K562 (cell line): Measurements from ENCODE around the gene NR2C2AP. TPM values are rescaled to one million over a fixed set of nuclear protein-coding genes. Genes with fewer than 3 reads are reported as not detected.
A peak's percentile ranks its signal among the peaks of the same experiment; 100 is the strongest.

Experiments
- ATF1 ChIP-seq, 2 experiments: fragments of 450-650 bp in 1 of 2; IDR thresholded peaks; 2 replicates each; pipeline ENCODE4 v1.6.1; 2016; ENCODE audit warnings: missing compliant biosample characterization in 1 of 2, missing genetic modification characterization in 1 of 2
- BACH1 ChIP-seq: fragments of 200-800 bp; sonication (Bioruptor generic); IDR thresholded peaks from 2 replicates; pipeline ENCODE4 v1.6.1; 2016; ENCODE audit warnings: missing genetic modification characterization, missing compliant biosample characterization
- CCNT2 ChIP-seq: IDR thresholded peaks from 2 replicates; pipeline ENCODE4 v1.6.1; 2011; ENCODE audit warnings: borderline replicate concordance, low read depth, mild to moderate bottlenecking, moderate library complexity, mixed read lengths, low read length; ENCODE audit not compliant: insufficient read length; ENCODE audit errors: extremely low read depth
- ELF2 ChIP-seq: fragments of 250-450 bp; sonication (Bioruptor Pico); IDR thresholded peaks from 2 replicates; pipeline ENCODE4 v1.5.0; 2021; ENCODE audit warnings: mild to moderate bottlenecking
- FIP1L1 ChIP-seq: fragments of 200-400 bp; formaldehyde crosslinking; IDR thresholded peaks from 2 replicates; pipeline ENCODE4 v1.6.1; 2018; ENCODE audit warnings: mild to moderate bottlenecking, low read depth, low read length; ENCODE audit not compliant: poor library complexity, severe bottlenecking
- GABPB1 ChIP-seq: sonication (generic); formaldehyde crosslinking; IDR thresholded peaks from 2 replicates; pipeline ENCODE4 v1.8.0; 2022; ENCODE audit warnings: mild to moderate bottlenecking, missing genetic modification reagents
- HBP1 ChIP-seq: fragments of 450-650 bp; formaldehyde crosslinking; IDR thresholded peaks from 2 replicates; pipeline ENCODE4 v1.4.0; 2022; ENCODE audit warnings: missing genetic modification characterization
- HMBOX1 ChIP-seq: sonication (generic); IDR thresholded peaks from 2 replicates; pipeline ENCODE4 v1.6.1; 2016
- MAZ ChIP-seq, 2 experiments: fragments of 450-650 bp in 1 of 2; sonication (generic) in 1 of 2; formaldehyde crosslinking; IDR thresholded peaks in 1 of 2; conservative IDR thresholded peaks in 1 of 2; 2 replicates each; pipeline versions ENCODE4 v1.4.0 to v1.5.0; 2020; ENCODE audit warnings: mild to moderate bottlenecking in 1 of 2, missing genetic modification reagents in 1 of 2
- NR2C2 ChIP-seq, 2 experiments: fragments of 200-800 bp in 1 of 2; sonication (Bioruptor generic) in 1 of 2; sonication (generic) in 1 of 2; formaldehyde crosslinking in 1 of 2; IDR thresholded peaks; 2 replicates each; pipeline versions ENCODE4 v1.6.1 to v1.8.0; 2016 to 2022; ENCODE audit warnings: mild to moderate bottlenecking in 1 of 2, missing compliant biosample characterization in 1 of 2, missing genetic modification characterization in 1 of 2, missing genetic modification reagents in 1 of 2
- NRF1 ChIP-seq, 2 experiments: fragments of 450-650 bp; IDR thresholded peaks in 1 of 2; conservative IDR thresholded peaks in 1 of 2; 2 replicates each; pipeline ENCODE4 v1.6.1; 2014; ENCODE audit warnings: mild to moderate bottlenecking in 2 of 2
- RBM22 ChIP-seq: fragments of 200-400 bp; formaldehyde crosslinking; IDR thresholded peaks from 2 replicates; pipeline ENCODE4 v1.6.1; 2018; ENCODE audit warnings: low read length, low read depth; ENCODE audit not compliant: poor library complexity, severe bottlenecking
- SLC30A9 ChIP-seq: fragments of 250-450 bp; sonication (Bioruptor Pico); IDR thresholded peaks from 2 replicates; pipeline ENCODE4 v1.8.0; 2022; ENCODE audit warnings: mild to moderate bottlenecking, moderate library complexity
- SNIP1 ChIP-seq: fragments of 450-650 bp; IDR thresholded peaks from 2 replicates; pipeline ENCODE4 v1.7.1; 2017; ENCODE audit warnings: low read depth, mild to moderate bottlenecking
- TAF9B ChIP-seq: fragments of 450-650 bp; IDR thresholded peaks from 2 replicates; pipeline ENCODE4 v1.6.1; 2018; ENCODE audit warnings: mild to moderate bottlenecking; ENCODE audit not compliant: partially characterized antibody
- TFAP4 ChIP-seq: sonication (generic); formaldehyde crosslinking; IDR thresholded peaks from 2 replicates; pipeline ENCODE4 v1.8.0; 2022; ENCODE audit warnings: missing genetic modification reagents, mild to moderate bottlenecking, moderate library complexity, borderline replicate concordance
- VEZF1 ChIP-seq: fragments of 200-800 bp; sonication (Bioruptor generic); IDR thresholded peaks from 2 replicates; pipeline ENCODE4 v1.6.1; 2017; ENCODE audit warnings: missing genetic modification characterization, missing compliant biosample characterization
- XRCC4 ChIP-seq: IDR thresholded peaks from one replicate; pipeline ENCODE4 v1.6.1; 2011; ENCODE audit not compliant: insufficient read depth, insufficient read length; ENCODE audit errors: extremely low read depth
- ZBTB7A ChIP-seq: IDR thresholded peaks from 2 replicates; pipeline ENCODE4 v1.6.1; 2011; ENCODE audit warnings: low read depth, mild to moderate bottlenecking, low read length, moderate library complexity, borderline replicate concordance; ENCODE audit not compliant: control insufficient read depth
- ZNF224 ChIP-seq: sonication (generic); formaldehyde crosslinking; IDR thresholded peaks from 2 replicates; pipeline ENCODE4 v1.8.0; 2022; ENCODE audit warnings: mild to moderate bottlenecking, missing genetic modification reagents
- ZNF589 ChIP-seq: fragments of 200-800 bp; sonication (Bioruptor generic); IDR thresholded peaks from 2 replicates; pipeline ENCODE4 v1.6.1; 2016; ENCODE audit warnings: low read depth, missing genetic modification characterization, missing compliant biosample characterization
- polyA plus RNA-seq, 8 experiments: library from polyadenylated mRNA; depleted of rRNA in 4 of 8; stranded (reverse) in 5 of 8; unstranded in 3 of 8; fragments of >200 nt; fragmentation: Nextera tagmentation in 2 of 8; fragmentation: Illumina TruSeq in 1 of 8; extraction: Ambion mirVana in 2 of 8; extraction: Trizol in 1 of 8; gene quantifications; 2 replicates each; pipeline versions ENCODE4 v1.2.1 to v1.2.3, GENCODE V29; 2011 to 2014; ENCODE audit warnings: inconsistent platforms in 1 of 8, missing spikeins in 1 of 8
- total RNA-seq, 7 experiments: library from RNA; depleted of rRNA in 6 of 7; stranded (reverse); fragments of >200 nt in 6 of 7; fragmentation: Illumina TruSeq in 2 of 7; extraction: Trizol in 2 of 7; gene quantifications; 2 replicates each; pipeline versions ENCODE4 v1.2.1 to v1.2.3, GENCODE V29; 2011 to 2021; ENCODE audit warnings: low replicate concordance in 1 of 7

NR2C2AP gene
- total and polyA plus RNA-seq, 9 of the 15 experiments (the other 6 are each of a cell fraction or from before 2014, with no cell fraction given) = 23.7 to 77.4 (median 32.4) TPM

GRCh38 chr19:19170053-19170872, 33.0 kb downstream of the NR2C2AP start, which contains the start of gene MEF2B (continued):
- TF ChIP-seq TFAP4 (CRISPR knock-in tag) (peak; percentile 32; the same call in 1 of the 2 replicates), ZNF224 (no peak), CCNT2 (peak; percentile 36), NR2C2 (CRISPR knock-in tag; IDR thresholded peaks at IDR 0.05) (no peak), NR2C2 (tag; IDR thresholded peaks at IDR 0.05) (peak; percentile 67; the same call in 1 of the 2 replicates), HMBOX1 (no peak), NRF1 (conservative IDR thresholded peaks at IDR 0.05 in 1 of 2, IDR thresholded peaks at IDR 0.05 in 1 of 2) (peak; percentile 48 to 60; a peak in 3 of 4 replicates), XRCC4 (no peak), SNIP1 (no peak), ATF1 (CRISPR knock-in tag; IDR thresholded peaks at IDR 0.05) (no peak), ATF1 (tag; IDR thresholded peaks at IDR 0.05) (0 out of 2 replicates have a peak, but pooled peaks have one; percentile 19), MAZ (CRISPR knock-in tag; conservative IDR thresholded peaks at IDR 0.05 in 1 of 2, IDR thresholded peaks at IDR 0.05 in 1 of 2) (peak; percentile 24 to 50; a peak in 1 of 4 replicates), ZBTB7A (0 out of 2 replicates have a peak, but pooled peaks have one; percentile 60), SLC30A9 (no peak), BACH1 (tag) (no peak), ZNF589 (no peak), TAF9B (no peak), ELF2 (no peak), FIP1L1 (no peak), VEZF1 (CRISPR knock-in tag) (0 out of 2 replicates have a peak, but pooled peaks have one; percentile 16), RBM22 (peak; percentile 86), GABPB1 (CRISPR knock-in tag) (no peak), HBP1 (CRISPR knock-in tag) (peak; percentile 56)
